Hindlimb muscle (tissue), 1 donor: ENCODE measurements around the gene SDR42E2. TPM values are rescaled to one million over a fixed set of nuclear protein-coding genes. Genes with fewer than 3 reads are reported as not detected.
"Not testable (repeated sequence)": the region's sequence is repeated elsewhere in the genome, so short reads cannot be mapped to it uniquely, and the experiment has no call there.

ENCODE experiments used
- DNase-seq: peaks from one replicate; pipeline ENCODE4 v3.0.0-alpha.2; 2013
- polyA plus RNA-seq: library from polyadenylated mRNA; unstranded; fragments of 120-200 nt; gene quantifications from one replicate; pipeline ENCODE4 v1.2.1, GENCODE V29; 2013; ENCODE audit not compliant: insufficient read length

The SDR42E2 gene
- polyA plus RNA-seq, 1 donor = not detected

- DNase-seq = peak; percentile 85
These were observed 30.2 kb downstream of the SDR42E2 start for GRCh38 chr16:22192261-22193062.

DNA sequence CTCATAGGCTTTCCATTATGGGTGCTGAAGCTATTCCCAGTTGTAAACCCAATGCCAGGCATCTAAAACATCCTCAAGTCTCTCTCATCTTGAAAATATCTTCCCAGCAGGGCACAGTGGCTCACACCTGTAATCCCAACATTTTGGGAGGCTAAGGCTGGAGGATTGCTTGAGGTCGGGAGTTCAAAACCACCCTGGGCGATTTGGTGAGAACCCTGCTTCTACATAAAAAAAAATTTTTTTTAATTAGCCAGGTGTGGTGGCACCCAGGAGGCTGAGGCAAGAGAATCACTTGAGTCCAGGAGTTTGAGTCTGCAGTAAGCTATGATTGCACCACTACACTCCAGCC, 30.7 kb downstream of the SDR42E2 start:
- DNase-seq = no peak

DNA sequence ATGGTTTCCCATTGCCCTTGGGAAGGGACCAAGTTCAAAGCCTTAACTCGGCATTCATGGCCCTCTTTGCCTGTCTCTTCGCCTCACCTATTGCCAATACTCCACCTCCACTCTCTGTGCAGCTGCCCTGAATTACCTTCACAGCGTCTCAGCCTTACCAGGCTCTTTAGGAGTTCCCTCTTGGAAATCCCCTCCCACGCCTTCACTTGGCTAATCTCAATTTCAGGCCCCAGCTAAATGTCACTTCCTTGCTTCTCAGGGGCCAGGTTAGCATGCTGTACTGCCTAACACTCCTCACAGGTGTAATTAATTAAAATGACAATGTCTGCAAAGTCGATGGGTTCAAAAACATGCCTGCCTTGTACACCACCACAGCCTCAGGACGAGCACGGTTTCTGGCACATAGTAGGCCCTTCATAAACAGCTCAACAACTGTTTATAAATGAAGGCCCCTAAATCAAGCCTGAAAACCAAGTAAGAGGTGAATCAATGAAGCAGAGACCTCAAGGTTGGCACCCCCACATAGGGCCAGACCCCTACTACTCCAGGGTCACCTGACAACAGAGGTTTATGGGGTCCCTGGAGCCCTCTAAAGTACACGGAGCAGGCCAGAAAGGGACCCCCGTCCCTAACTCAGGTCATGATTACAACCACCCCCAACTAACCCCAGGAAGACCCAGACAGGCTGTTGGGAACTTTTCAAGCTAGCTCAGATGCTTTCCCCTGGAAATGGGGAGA, 32.6 kb downstream of the SDR42E2 start:
- DNase-seq = no peak

- DNase-seq = no peak
These were observed 33.1 kb downstream of the SDR42E2 start for GRCh38 chr16:22195445-22195694.

GRCh38 chr16:22195695-22196558, 33.6 kb downstream of the SDR42E2 start:
- peak; percentile 94 for DNase-seq

DNA sequence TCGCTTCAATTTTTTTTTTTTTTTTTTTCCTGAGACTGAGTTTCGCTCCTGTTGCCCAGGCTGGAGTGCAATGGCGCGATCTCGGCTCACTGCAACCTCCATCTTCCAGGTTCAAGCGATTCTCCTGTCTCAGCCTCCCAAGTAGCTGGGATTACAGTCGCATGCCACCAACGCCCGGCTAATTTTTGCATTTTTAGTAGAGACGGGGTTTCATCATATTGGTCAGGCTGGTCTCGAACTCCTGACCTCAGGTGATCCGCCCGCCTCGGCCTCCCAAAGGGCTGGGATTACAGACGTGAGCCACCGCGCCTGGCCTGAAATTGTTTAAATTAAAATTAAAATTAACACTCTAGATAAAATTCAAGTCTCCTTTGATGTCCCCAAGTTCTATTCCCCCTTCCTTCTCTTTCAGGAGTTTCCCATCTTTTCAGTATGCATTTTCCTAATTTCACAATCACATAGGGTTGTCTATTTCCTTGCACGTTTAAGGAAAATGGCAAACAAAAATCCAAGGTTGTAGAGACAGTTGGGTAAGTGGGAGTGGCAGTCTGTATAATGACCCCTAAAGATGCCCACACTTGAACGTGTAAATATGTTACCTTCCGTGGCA, 34.4 kb downstream of the SDR42E2 start:
- DNase-seq = not testable (repeated sequence)

GRCh38 chr16:22198547-22199293, 36.4 kb downstream of the SDR42E2 start:
- no peak for DNase-seq

DNA sequence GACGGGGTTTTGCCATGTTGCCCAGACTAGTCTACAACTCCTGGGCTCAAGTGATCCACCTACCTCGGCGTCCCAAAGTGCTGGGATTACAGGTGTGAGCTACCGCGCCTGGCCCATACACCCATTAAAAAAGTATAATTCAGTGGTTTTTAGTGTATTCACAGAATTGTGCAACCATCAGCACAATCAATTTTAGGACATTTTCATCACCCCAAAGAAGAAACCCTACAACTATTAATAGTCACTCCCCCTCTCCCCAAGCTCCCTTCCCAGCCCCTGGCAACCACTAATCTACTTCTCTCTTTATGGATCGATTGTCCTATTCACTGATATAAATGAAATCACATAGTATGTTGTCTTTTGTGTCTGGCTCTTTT, 39.9 kb downstream of the SDR42E2 start:
- no peak for DNase-seq

DNA sequence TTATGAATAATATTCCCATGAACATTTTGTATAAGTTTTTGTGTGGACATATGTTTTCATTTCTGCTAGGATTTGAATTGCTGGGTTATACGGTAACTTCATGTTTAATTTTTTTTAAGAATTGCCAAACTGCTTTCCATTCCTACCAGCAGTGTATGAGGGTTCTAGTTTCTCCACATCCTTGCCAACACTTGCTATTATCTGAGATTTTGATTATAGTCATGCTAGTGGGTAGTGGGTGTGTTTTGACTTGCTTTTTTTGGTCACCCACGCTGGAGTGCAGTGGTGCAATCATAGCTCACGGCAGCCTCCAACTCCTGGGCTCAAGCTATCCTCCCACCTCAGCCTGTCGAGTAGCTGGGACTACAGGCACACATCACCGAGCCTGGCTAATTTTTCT, 40.8 kb downstream of the SDR42E2 start:
- no peak for DNase-seq

- no peak for DNase-seq
These were observed 41.9 kb downstream of the SDR42E2 start for GRCh38 chr16:22204091-22204655.

DNA sequence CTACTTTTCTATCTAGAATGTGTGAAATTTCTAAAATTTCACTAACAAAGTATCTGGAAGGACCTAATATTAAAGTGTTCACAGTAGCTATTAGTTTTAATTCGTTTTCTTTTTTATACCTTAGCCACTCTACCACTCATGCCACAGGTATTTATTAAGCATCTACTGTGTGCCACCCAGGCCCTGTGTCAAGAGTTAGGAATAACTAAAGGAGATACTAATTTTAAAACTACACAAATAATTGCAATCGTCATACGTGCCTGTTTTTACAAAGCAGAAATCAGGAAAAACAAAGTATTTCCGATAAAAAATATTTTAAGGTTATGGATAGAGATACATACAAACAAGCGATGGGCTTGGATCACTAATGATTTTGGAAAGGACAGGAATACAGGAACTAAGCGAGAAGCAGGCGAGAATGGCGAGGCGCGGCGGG, 43.3 kb downstream of the SDR42E2 start:
- no peak for DNase-seq

GRCh38 chr16:22206013-22206841, 43.9 kb downstream of the SDR42E2 start, which contains the start of gene EEF2K:
TSS of gene EEF2K (plus strand) at chr16:22206278. CDS start at chr16:22225730, 19,452 bp downstream.
- peak; percentile 92 for DNase-seq

DNA sequence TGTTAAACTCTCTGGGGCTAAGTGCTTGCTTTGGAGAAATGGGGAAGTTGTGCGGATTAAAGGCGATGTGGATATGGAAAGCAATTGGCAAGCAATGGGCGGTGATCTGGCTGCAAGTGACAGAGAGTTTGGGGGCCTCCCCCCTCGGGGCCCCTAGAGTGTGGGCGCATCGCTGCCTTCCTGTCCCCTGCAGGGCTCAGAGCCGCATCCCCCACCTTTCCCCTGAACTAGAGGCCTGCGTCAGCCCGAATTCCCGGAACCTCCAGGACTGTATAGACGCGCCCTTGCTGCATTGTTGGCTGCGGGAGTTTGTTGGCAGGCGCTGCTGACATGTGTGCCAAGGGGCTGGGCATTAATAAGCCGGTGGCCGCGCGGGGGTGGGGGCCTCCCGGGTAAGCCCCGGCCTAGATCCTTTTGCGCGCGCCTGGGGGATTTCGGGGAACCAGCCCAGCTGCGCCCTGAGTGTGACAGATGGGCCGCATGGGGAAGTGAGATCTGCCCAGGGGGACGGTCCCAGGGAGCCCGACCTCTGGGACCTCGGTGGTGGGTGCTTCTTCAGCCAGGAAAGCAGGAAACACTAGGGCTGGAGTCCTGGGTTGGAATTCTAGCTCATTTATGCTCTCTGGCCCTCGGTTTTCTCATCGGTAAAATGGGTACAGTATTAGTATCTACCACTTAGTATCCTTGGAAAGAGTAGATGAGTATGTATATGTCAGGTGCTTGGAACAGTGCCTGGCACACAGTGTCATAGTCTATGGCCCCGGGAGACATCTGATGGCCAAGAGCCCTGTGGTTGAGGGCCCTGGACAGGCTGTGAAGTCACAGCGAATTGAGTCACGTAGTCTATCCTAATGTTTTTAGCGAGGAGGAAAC, 44.8 kb downstream of the SDR42E2 start:
- DNase-seq = peak; percentile 75

DNA sequence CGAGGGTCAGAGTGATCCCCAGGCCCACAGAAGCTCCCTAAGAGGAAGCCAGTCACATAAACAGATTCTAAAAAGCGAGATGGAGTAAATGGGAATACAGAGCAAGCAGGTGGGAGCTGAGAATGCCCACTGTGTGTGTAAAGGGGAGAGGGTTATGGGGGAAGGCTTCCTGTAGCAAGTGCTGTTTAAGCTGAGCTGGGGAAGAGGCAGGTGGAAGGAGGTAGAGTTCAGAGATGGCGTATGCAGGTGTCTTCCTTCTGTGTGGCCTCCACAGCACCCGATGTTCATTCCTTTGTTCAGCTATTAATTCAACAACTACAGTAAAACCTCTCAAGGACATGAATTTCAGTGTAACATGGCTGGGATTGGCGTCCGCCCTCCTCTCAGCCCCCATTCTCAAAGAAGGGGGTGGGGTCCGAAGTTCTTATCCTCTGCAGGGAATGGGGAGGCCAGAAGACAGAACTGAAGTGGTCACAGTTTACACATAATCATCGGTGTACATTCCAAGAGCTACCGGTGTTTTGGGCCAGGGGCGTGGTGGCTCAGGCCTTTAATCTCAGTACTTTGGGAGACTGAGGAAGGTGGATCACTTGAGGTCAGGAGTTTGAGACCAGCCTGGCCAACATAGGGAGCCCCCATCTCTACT, 45.5 kb downstream of the SDR42E2 start:
- DNase-seq = no peak

GRCh38 chr16:22210285-22210684, 48.0 kb downstream of the SDR42E2 start:
- DNase-seq = no peak

DNA sequence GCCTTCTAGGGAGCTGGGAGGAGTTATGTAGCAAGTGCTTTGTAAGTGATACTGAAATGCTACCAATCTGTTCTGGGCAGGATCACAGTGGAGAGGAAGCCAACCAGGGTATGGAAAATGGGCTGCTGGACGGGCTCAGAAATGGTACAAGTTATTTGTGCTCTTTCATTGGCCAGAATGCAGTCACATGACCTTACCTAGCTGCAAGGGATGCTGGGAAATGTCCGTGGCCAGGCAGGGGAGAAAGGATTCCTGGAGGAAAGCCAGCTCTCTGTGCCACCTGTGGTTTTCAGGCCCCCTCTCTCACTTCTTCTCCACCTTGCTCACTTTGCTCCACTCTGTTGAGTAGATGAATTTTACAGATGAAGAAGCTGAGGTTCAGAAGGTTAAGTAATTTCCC, 48.5 kb downstream of the SDR42E2 start:
- DNase-seq = no peak

DNA sequence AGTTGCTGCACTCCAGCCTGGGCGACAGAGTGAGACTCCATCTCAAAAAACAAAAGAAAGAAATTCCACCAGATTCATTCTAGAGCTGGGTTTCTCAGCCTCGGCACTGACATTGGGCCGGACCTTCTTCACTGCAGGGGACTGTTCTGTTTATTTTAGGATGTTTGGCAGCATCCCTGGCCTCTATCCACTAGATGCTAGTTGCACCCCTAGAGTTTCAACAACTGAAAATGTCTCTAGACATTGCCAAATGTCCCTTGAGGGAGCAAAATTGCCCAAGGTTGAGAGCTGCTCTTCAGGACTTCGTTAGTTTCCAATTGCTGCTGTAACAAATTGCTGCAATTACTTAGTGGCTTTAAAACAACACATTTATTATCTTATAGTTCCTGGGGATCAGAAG, 50.9 kb downstream of the SDR42E2 start:
- DNase-seq = no peak

DNA sequence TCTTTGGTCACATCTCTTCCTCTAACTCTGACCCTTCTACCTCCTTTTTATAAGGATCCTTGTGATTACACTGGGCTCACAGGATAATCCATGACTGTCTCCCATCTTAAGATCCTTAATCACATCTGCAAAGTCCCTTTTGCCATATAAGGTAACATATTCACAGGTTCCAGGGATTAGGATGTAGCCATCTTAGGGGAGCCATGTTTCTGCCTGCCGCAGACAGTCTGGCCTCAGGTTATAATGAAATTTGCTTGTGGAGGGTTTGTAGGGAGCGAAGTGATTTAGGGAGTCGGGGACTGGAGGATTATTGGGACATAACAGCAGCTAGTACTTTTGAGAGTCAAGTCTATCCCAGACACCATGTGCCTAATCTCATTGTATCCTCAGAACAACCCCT, 51.5 kb downstream of the SDR42E2 start:
- no peak for DNase-seq

DNA sequence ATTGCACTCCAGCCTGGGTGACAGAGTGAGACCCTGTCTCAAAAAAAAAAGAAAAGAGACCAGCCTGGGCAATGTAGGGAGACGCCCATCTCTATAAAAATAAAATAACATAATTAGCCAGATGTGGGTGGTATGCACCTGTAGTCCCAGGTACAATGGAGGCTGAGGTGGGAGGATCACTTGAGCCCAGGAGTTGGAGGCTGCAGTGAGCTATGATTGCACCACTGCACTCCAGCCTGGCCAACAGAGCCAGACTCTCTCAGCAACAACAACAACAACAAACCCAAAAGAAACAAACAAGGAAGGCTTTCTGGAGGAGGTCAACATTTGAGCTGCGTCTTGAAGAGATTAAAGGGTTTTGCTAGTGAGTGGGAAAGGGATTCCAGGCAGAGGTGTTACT, 52.1 kb downstream of the SDR42E2 start:
- no peak for DNase-seq
